Suprapubic skin (tissue), 4 donors: ENCODE measurements around the gene VKORC1L1.

Experiments
- CTCF ChIP-seq, 2 donors: fragments of 200-600 bp in 1 of 2; fragments of 450-650 bp in 1 of 2; sonication (generic) in 1 of 2; IDR thresholded peaks; one replicate each; pipeline ENCODE4 v1.5.1; 2016 to 2019; ENCODE audit warnings: antibody characterized with exemption in 2 of 2, mild to moderate bottlenecking in 1 of 2, moderate library complexity in 1 of 2
- EP300 ChIP-seq: sonication (generic); formaldehyde crosslinking; IDR thresholded peaks from one replicate; pipeline ENCODE4 v1.6.1; 2017; ENCODE audit warnings: antibody characterized with exemption
- POLR2A ChIP-seq, 2 donors: fragments of 450-650 bp; IDR thresholded peaks; one replicate each; pipeline ENCODE4 v1.6.1; 2017; ENCODE audit warnings: antibody characterized with exemption in 2 of 2, mild to moderate bottlenecking in 2 of 2, moderate library complexity in 2 of 2
- POLR2AphosphoS5 ChIP-seq, 3 donors: sonication (generic); formaldehyde crosslinking; IDR thresholded peaks; one replicate each; pipeline ENCODE4 v1.6.1; 2017; ENCODE audit warnings: antibody characterized with exemption in 3 of 3

- TF ChIP-seq POLR2A (IDR thresholded peaks at IDR 0.05) (no peak), CTCF (IDR thresholded peaks at IDR 0.05) (no peak), EP300 (no peak), POLR2AphosphoS5 (IDR thresholded peaks at IDR 0.05) (no peak)
Measured at GRCh38 chr7:65840446-65840845, 32.4 kb upstream of the VKORC1L1 start.
